Urinary bladder (tissue), 4 donors: ENCODE data around the gene FZD4. TPM values are rescaled to one million over a fixed set of nuclear protein-coding genes. Genes with fewer than 3 reads are reported as not detected.
"Not testable (repeated sequence)": the region's sequence is repeated elsewhere in the genome, so short reads cannot be mapped to it uniquely, and the experiment has no call there.

Source experiments
- DNase-seq: peaks from one replicate; pipeline ENCODE4 v3.0.0-alpha.2; 2015; ENCODE audit errors: extremely low spot score
- H3K27ac ChIP-seq: one replicate; pipeline ENCODE4 v1.5.1; 2013; ENCODE audit warnings: low read depth, mild to moderate bottlenecking, moderate library complexity
- H3K36me3 ChIP-seq: one replicate; pipeline ENCODE4 v1.6.1; 2013; ENCODE audit warnings: mild to moderate bottlenecking, moderate library complexity; ENCODE audit not compliant: insufficient read depth
- H3K4me1 ChIP-seq: one replicate; pipeline ENCODE4 v1.6.1; 2013; ENCODE audit warnings: mild to moderate bottlenecking, moderate library complexity; ENCODE audit not compliant: insufficient read depth
- H3K4me3 ChIP-seq: one replicate; pipeline ENCODE4 v1.5.1; 2013; ENCODE audit warnings: low read depth, low read length
- WGBS: extraction: QIAGEN DNeasy Blood & Tissue Kit; methylation state at CpG from one replicate; pipeline ENCODE4 v1.1.7; 2013; 5-methylcytosine and 5-hydroxymethylcytosine counted together
- polyA plus RNA-seq: library from polyadenylated mRNA; stranded (reverse); fragments of 200-250 nt; gene quantifications from one replicate; pipeline ENCODE4 v1.2.3, GENCODE V29; 2013
- total RNA-seq: library from RNA; depleted of rRNA; stranded (reverse); fragments of >200 nt; gene quantifications from one replicate; pipeline ENCODE4 v1.2.3, GENCODE V29; 2014
- donor health status: healthy with polysubstance abuse.
- donor health status: healthy.

Gene FZD4
- total RNA-seq = 65.2 TPM
- polyA plus RNA-seq = 20.0 TPM

DNA sequence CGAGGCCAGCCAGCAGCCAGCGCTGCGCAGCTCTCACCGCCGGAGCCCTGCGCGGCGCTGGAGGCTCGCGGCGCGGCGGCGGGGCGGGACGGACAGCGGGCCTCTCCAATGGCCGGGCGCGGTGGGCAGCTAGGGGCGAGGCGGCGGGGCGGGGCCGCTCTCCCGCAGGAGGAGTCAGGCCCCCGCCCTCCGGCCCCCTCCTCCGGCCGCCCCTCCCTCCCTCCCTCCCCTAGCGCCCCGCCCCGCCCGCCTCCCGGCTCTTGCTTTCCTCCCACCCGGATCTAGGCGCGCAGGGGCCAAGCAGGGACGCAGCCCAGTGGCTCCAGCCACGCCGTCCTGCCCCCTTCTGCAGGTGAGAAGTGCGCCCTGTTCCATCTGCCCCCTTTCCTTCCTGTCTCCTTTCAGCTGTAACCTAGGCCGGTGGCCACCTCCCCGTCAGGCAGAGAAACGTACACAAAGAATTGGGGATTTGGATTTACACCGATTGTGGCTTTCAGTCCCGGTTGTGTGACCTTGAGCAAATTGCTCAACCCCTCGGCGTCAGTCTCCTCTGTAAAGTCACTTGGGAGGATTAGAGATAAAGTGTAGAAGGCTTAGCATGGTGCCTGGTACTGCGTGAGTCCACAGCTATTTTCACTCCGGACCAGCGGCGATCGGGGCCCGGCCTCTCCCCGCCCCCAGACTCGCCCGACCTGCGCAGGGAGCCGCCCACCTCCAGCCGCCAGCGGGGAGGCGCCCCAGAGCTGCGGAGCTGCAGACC, at the start of gene FZD4:
TSS of gene FZD4 (minus strand) at position 35 of the 760 bp plus-strand sequence. CDS start 310 bp downstream, outside the sequence.
- Histone ChIP-seq H3K4me1 (no peaks in the 10 kb centered on the region), H3K4me3 (peak within 1 kb of the TSS; percentile 97), H3K36me3 (no peaks in the 10 kb centered on the region), H3K27ac (peak within 1 kb of the TSS; percentile 81)
- WGBS = under 1% methylated on average over 61 of the region's 64 CpGs
- peak; percentile 70 for DNase-seq

DNA sequence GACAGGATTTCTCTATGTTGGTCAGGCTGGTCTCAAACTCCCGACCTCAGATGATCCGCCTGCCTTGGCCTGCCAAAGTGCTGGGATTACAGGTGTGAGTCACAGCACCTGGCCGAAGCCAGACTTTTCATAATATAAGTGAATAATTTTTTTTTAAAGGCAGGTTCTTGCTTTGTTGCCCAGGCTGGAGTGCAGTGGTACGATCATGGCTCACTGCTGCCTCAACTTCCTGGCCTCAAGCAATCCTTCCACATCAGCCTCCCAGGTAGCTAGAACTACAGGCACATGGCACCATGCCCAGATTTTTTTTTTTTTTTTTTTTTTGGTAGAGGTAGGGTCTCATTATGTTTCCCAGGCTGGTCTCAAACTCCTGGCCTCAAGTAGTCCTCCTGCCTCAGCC, 49.1 kb upstream of the FZD4 start:
- H3K27ac ChIP-seq, H3K36me3 ChIP-seq, H3K4me1 ChIP-seq, DNase-seq, H3K4me3 ChIP-seq: not testable (repeated sequence)
- 88% methylated on average over 4 of the region's 4 CpGs for WGBS

DNA sequence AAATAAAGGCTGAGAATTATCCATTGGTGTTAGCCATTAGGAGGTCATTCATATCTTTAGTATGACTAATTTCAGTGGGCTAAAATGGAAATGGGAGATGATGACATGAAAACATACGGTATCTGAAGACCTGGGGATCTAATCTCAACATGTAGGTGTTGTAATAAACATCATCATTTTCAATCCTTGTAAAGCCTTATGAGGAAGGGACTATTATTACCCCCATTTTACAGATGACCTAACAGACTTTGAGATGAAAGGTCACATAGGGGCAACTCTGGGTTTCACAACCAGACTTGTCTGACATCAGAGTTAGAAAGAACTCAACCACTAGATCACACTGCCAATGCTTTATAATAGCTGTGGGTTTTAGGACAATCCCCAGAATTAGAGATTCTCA, 47.7 kb upstream of the FZD4 start:
- WGBS = 91% methylated on average over 1 of the region's 1 CpG
- no peaks in the 10 kb centered on the region for H3K4me1 ChIP-seq
- no peaks in the 10 kb centered on the region for H3K36me3 ChIP-seq
- no peak for DNase-seq
- H3K4me3 ChIP-seq = no peak overlapping the region
- no peak overlapping the region for H3K27ac ChIP-seq

DNA sequence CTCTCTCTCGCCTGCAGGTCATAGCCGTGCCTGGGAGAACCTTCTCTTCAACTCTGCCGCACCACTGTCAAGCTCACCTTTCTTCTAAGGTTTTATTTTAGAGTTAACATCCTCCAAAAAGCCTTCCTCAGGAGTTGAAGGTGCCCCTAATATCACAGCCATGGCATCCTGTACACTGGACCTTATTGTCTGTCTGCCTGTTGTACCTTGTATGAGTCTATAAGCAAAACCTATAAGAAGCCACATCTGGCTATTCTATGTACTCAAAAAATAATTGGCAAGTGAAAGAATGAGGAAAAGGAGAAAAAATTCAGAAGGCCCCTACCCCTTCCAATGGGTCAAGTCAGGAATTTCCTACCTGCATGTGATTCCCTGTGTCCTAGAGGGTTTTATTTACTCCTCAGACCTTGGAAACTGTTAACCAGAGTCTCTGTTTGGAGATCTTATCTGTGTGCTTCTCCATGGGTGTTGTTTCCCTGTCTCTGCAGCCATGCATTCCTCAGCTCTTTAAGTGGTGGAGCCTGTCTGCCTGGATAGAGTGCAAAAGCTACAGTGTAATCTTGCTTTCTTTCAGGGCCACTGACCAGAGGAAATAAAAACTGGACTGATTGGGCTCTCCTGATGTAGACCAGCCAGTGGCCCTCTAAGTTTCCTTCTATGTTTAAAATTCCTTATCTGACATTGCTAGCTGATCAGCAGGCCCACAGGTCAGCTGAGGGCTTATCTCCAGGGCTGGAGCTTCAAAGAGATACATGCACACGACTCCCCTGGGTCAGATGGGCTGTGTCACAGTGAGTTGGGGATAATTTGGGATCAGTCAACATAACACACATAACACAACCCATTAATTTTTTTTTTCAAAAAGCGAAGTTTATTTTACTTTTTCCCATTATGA, 44.9 kb upstream of the FZD4 start:
- no peak for DNase-seq
- Histone ChIP-seq H3K27ac (no peak overlapping the region), H3K36me3 (no peaks in the 10 kb centered on the region), H3K4me3 (no peak overlapping the region), H3K4me1 (no peaks in the 10 kb centered on the region)
- WGBS = 73% methylated on average over 5 of the region's 5 CpGs

- Histone ChIP-seq H3K4me1 (no peaks in the 10 kb centered on the region), H3K36me3 (no peaks in the 10 kb centered on the region), H3K27ac (no peak overlapping the region), H3K4me3 (no peak overlapping the region)
- no peak for DNase-seq
- WGBS = 100% methylated on average over 1 of the region's 1 CpG
Observed at GRCh38 chr11:86999388-86999787, 44.2 kb upstream of the FZD4 start.

DNA sequence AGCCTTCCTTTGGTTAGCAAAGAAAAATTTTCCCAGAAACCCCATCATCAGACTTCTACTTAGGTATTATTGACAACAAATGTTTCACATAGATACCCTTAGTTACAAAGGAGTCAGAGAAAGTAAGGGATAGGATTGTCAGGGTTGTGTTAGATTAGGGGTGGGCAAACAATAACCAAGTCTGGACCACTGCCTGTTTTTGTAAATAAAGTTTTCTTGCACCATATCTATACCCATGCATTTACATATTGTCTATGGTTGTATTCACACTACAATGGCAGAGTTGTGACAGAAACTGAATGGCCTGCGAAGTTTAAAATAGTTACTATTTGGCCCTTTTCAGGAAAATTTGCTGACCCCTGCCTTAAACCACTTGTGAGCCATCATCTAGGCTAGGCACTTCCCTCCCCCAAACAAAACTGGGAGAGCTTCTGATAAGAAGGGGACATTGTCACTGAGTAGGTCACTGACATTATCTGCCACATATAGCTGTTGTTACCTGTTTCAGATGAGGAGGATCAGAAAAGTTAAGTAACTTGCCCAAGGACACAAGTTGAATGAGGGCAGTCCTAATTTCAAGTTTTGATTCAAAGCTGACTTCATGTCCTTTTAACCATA, 41.9 kb upstream of the FZD4 start:
- no peaks in the 10 kb centered on the region for H3K36me3 ChIP-seq
- WGBS = 99% methylated on average over 1 of the region's 1 CpG
- no peak for DNase-seq
- no peaks in the 10 kb centered on the region for H3K4me1 ChIP-seq
- H3K27ac ChIP-seq = no peak overlapping the region
- H3K4me3 ChIP-seq = no peak overlapping the region

- no peak for DNase-seq
- H3K36me3 ChIP-seq = no peaks in the 10 kb centered on the region
- H3K27ac ChIP-seq = no peak overlapping the region
- H3K4me1 ChIP-seq = no peaks in the 10 kb centered on the region
- H3K4me3 ChIP-seq = no peak overlapping the region
- 82% methylated on average over 3 of the region's 3 CpGs for WGBS
Observed at GRCh38 chr11:86993031-86993430, 37.8 kb upstream of the FZD4 start.

DNA sequence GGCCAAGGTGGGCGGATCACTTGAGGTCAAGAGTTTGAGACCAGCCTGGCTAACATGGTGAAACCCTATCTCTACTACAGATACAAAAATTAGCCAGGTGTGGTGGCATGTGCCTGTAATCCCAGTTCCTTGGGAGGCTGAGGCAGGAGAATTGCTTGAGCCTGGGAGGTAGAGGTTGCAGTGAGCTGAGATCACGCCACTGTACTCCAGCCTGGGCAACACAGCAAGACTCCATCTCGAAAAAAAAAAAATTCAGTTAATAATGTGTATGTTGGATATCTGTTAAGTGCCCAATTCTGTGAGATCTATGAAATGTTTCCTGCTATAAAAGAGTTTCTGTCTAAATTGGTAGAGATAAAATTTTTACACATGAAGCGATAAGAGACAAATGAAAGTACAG, 37.1 kb upstream of the FZD4 start:
- H3K4me3 ChIP-seq, H3K27ac ChIP-seq, H3K36me3 ChIP-seq, DNase-seq, H3K4me1 ChIP-seq: not testable (repeated sequence)
- 96% methylated on average over 4 of the region's 4 CpGs for WGBS

DNA sequence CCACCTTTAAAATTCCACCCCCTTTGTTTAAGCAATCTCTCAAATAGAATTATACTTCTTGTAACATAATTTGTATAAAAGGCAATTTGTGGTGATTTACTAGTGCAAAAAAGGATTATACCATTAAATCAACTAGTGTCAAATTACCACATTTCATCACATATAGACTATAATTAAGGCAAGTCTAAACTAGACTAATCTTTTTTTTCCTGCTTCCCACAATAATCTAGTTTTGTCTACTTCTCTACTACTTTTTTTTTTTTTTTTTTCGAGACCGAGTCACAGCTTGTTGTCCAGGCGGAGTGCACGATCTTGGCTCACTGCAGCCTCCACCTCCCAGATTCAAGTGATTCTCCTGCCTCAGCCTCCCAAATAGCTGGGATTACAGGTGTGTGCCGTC, 36.1 kb upstream of the FZD4 start:
- Histone ChIP-seq H3K27ac (no peak overlapping the region), H3K4me3 (no peak overlapping the region), H3K4me1 (no peaks in the 10 kb centered on the region), H3K36me3 (no peaks in the 10 kb centered on the region)
- DNase-seq = no peak
- WGBS = 85% methylated on average over 5 of the region's 5 CpGs

GRCh38 chr11:86990515-86990914, 35.3 kb upstream of the FZD4 start:
- WGBS = 64% methylated on average over 3 of the region's 3 CpGs
- H3K4me3 ChIP-seq = no peak overlapping the region
- DNase-seq = no peak
- no peaks in the 10 kb centered on the region for H3K4me1 ChIP-seq
- H3K27ac ChIP-seq = no peak overlapping the region
- H3K36me3 ChIP-seq = no peaks in the 10 kb centered on the region

DNA sequence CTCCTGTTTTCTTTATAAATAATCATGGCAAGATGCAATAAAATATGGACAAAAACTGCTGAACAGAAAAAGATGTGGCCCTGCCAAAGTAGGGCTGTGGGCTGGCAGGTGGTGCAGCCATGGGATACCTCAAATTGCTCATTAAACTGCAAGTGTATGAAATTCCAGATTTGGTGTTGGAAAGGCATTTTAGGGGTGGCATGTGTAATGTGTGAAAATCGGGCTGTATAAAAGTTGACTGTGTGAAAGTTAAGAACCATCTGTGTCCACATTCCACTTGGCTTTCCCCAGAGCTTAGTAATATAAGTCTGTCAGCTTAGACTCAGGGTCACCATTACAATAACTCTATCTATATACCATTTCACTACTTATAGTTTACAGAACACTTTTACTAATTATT, 34.8 kb upstream of the FZD4 start:
- no peak overlapping the region for H3K27ac ChIP-seq
- 9% methylated on average over 1 of the region's 1 CpG for WGBS
- no peak overlapping the region for H3K4me3 ChIP-seq
- H3K36me3 ChIP-seq = no peaks in the 10 kb centered on the region
- H3K4me1 ChIP-seq = no peaks in the 10 kb centered on the region
- no peak for DNase-seq

DNA sequence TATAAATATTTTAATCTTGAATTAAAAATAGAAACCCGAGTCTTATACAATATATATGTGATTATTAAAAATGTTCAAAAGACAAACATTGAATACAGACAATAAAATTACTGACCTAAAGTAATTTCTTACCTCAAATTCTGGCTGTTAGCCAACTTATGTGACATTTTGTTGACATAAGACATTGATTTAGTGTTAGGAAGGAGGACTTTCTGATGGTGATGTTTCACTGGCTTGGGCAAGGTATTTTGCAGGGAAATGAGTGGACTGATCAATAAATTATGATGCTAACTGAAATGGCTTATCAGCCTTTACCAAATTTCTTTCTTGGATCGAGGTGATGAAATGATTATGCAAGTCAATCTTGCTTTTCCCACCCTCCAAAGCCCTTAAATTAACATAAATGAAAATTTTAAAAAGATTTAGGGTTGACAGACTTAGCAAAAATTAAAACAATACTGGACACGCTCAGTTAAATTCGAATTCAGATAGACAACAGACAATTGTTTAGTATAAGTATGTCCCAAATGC, 33.2 kb upstream of the FZD4 start:
- DNase-seq = no peak
- WGBS = 85% methylated on average over 4 of the region's 4 CpGs
- H3K4me1 ChIP-seq = no peaks in the 10 kb centered on the region
- H3K27ac ChIP-seq = no peak overlapping the region
- no peak overlapping the region for H3K4me3 ChIP-seq
- H3K36me3 ChIP-seq = no peaks in the 10 kb centered on the region

GRCh38 chr11:86987679-86988078, 32.5 kb upstream of the FZD4 start:
- Histone ChIP-seq H3K27ac (no peak overlapping the region), H3K4me3 (no peak overlapping the region), H3K36me3 (no peaks in the 10 kb centered on the region), H3K4me1 (no peaks in the 10 kb centered on the region)
- 81% methylated on average over 1 of the region's 1 CpG for WGBS
- DNase-seq = no peak
